ENCODE measurements around the gene OOSP3.

Gene OOSP3

GRCh38 chr11:59943997-59944714 is 65.6 kb downstream of the OOSP3 start:
- no peak overlapping the region for H3K4me3 ChIP-seq (ENCODE audit: low read length)
- no peaks in the 10 kb centered on the region for H3K4me1 ChIP-seq (ENCODE audit: low read length)
- H2AFZ ChIP-seq (ENCODE audit: low read depth, low read length), result no peak overlapping the region
- no peak for TF ChIP-seq EZH2phosphoT487 (IDR thresholded peaks at IDR 0.05; ENCODE audit: low read depth)
- TF ChIP-seq, protein P1, sequence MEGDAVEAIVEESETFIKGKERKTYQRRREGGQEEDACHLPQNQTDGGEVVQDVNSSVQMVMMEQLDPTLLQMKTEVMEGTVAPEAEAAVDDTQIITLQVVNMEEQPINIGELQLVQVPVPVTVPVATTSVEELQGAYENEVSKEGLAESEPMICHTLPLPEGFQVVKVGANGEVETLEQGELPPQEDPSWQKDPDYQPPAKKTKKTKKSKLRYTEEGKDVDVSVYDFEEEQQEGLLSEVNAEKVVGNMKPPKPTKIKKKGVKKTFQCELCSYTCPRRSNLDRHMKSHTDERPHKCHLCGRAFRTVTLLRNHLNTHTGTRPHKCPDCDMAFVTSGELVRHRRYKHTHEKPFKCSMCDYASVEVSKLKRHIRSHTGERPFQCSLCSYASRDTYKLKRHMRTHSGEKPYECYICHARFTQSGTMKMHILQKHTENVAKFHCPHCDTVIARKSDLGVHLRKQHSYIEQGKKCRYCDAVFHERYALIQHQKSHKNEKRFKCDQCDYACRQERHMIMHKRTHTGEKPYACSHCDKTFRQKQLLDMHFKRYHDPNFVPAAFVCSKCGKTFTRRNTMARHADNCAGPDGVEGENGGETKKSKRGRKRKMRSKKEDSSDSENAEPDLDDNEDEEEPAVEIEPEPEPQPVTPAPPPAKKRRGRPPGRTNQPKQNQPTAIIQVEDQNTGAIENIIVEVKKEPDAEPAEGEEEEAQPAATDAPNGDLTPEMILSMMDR (IDR thresholded peaks at IDR 0.05; ENCODE audit: low read depth, low read length), result no peak
- no peak overlapping the region for H3K9ac ChIP-seq (ENCODE audit: low read length)
- H3K4me2 ChIP-seq (ENCODE audit: low read length), result no peak overlapping the region
- no peaks in the 10 kb centered on the region for H3K27me3 ChIP-seq (ENCODE audit: low read depth, low read length)
- H3K36me3 ChIP-seq (replicated peaks; ENCODE audit: low read depth, low read length), result no peaks in the 10 kb centered on the region
- H3K27ac ChIP-seq (ENCODE audit: low read length), result no peak overlapping the region
- H3K9me3 ChIP-seq (ENCODE audit: insufficient read depth, low read length), result no peaks in the 10 kb centered on the region
- no peaks in the 10 kb centered on the region for H3K79me2 ChIP-seq (ENCODE audit: low read length)
- H4K20me1 ChIP-seq (ENCODE audit: insufficient read depth, low read length), result no peaks in the 10 kb centered on the region

GRCh38 chr11:59944720-59945119 is 66.1 kb downstream of the OOSP3 start:
- Histone ChIP-seq H3K9ac (ENCODE audit: low read length) (no peak overlapping the region), H3K79me2 (ENCODE audit: low read length) (no peaks in the 10 kb centered on the region), H3K27ac (ENCODE audit: low read length) (no peak overlapping the region), H2AFZ (ENCODE audit: low read depth, low read length) (no peak overlapping the region), H3K27me3 (ENCODE audit: low read depth, low read length) (no peaks in the 10 kb centered on the region), H3K36me3 (replicated peaks; ENCODE audit: low read depth, low read length) (no peaks in the 10 kb centered on the region), H3K4me1 (ENCODE audit: low read length) (no peaks in the 10 kb centered on the region), H3K4me3 (ENCODE audit: low read length) (no peak overlapping the region), H3K4me2 (ENCODE audit: low read length) (no peak overlapping the region), H3K9me3 (ENCODE audit: insufficient read depth, low read length) (no peaks in the 10 kb centered on the region), H4K20me1 (ENCODE audit: insufficient read depth, low read length) (no peaks in the 10 kb centered on the region)
- TF ChIP-seq, protein P1 (IDR thresholded peaks at IDR 0.05; ENCODE audit: low read depth, low read length), result no peak
- no peak for TF ChIP-seq EZH2phosphoT487 (IDR thresholded peaks at IDR 0.05; ENCODE audit: low read depth)

Measured in OCI-LY3 (cell line).